ENCODE data around the gene IL3. TPM values are rescaled to one million over a fixed set of nuclear protein-coding genes. Genes with fewer than 3 reads are reported as not detected.

The IL3 gene
- total RNA-seq, 1 donor from 2014 or later: not detected

DNA sequence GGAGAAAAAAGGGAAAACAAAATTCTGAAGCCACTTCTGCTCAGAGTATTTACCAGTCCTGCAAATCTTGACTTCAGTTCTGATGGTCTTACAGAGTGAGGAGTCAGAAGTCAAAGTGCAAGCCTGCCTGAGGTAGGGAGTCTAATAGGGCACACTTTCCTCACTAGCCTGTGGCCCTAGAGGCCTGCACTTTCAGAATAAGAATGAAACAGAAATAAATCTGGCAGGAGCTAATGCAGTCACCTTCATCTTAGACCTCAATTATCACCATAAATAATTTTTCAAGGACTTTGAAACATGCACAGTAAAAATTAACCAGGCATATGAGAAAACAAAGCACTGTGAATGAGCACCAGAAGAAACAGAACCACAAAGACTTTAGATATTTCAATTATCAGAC is 28.3 kb upstream of the IL3 start:
- no peak overlapping the region for H3K4me3 Mint-ChIP-seq (ENCODE audit: unreplicated experiment)
- peaks cover 6% of the 10 kb centered on the region for H3K4me1 Mint-ChIP-seq (ENCODE audit: unreplicated experiment)
- DNase-seq (ENCODE audit: low spot score): no peak
- TF ChIP-seq, protein P1, sequence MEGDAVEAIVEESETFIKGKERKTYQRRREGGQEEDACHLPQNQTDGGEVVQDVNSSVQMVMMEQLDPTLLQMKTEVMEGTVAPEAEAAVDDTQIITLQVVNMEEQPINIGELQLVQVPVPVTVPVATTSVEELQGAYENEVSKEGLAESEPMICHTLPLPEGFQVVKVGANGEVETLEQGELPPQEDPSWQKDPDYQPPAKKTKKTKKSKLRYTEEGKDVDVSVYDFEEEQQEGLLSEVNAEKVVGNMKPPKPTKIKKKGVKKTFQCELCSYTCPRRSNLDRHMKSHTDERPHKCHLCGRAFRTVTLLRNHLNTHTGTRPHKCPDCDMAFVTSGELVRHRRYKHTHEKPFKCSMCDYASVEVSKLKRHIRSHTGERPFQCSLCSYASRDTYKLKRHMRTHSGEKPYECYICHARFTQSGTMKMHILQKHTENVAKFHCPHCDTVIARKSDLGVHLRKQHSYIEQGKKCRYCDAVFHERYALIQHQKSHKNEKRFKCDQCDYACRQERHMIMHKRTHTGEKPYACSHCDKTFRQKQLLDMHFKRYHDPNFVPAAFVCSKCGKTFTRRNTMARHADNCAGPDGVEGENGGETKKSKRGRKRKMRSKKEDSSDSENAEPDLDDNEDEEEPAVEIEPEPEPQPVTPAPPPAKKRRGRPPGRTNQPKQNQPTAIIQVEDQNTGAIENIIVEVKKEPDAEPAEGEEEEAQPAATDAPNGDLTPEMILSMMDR (IDR thresholded peaks at IDR 0.05; ENCODE audit: unreplicated experiment): no peak
- no peaks in the 10 kb centered on the region for H3K36me3 Mint-ChIP-seq (ENCODE audit: low read depth, unreplicated experiment)
- H3K9me3 Mint-ChIP-seq (ENCODE audit: unreplicated experiment): no peaks in the 10 kb centered on the region
- peaks cover 2% of the 10 kb centered on the region for H3K27me3 Mint-ChIP-seq (ENCODE audit: unreplicated experiment)
- no peak overlapping the region for H3K27ac Mint-ChIP-seq (ENCODE audit: unreplicated experiment)

DNA sequence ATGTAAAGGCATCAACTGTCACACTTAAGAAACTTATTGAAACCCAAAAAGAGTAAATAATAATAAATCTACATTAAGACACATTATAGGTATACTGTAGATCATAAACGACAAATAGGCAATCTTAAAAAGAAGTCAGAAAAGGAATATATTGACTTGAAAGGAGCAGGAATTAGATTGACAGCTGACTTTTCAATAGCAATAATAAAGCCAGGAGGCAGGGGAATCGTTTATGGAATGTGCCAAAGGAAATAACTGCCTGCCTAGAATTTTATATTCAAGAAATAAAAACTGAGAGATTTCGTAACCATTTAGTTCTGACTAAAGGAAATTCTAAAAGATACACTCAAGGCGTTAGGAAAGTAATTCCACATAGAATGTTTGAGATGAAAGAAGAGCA is 27.3 kb upstream of the IL3 start:
- Mint-ChIP-seq H3K36me3 (ENCODE audit: low read depth, unreplicated experiment) (no peaks in the 10 kb centered on the region), H3K4me1 (ENCODE audit: unreplicated experiment) (peaks cover 6% of the 10 kb centered on the region), H3K9me3 (ENCODE audit: unreplicated experiment) (no peaks in the 10 kb centered on the region), H3K4me3 (ENCODE audit: unreplicated experiment) (no peak overlapping the region), H3K27ac (ENCODE audit: unreplicated experiment) (no peak overlapping the region), H3K27me3 (ENCODE audit: unreplicated experiment) (peaks cover 2% of the 10 kb centered on the region)
- TF ChIP-seq, protein P1 (IDR thresholded peaks at IDR 0.05; ENCODE audit: unreplicated experiment): no peak
- DNase-seq (ENCODE audit: low spot score): no peak

DNA sequence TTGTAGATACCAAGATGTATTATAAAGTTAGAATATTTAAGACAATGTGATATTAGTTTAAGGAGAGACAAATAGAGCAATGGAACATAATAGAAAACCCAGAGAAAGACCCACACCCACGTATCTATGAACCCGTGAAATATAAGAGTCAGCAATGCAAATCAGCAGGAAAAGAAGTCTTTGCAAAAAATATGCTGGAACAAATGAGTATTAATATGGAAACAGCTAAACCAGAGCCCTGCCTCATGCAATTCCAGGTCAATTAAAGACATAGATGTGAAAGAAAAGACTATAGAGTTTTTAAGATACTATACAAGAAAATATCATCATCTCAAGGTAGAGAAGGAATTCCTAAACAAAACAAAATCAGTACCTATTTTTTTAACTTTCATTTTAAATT is 23.1 kb upstream of the IL3 start:
- H3K4me3 Mint-ChIP-seq (ENCODE audit: unreplicated experiment): no peak overlapping the region
- DNase-seq (ENCODE audit: low spot score): no peak
- H3K9me3 Mint-ChIP-seq (ENCODE audit: unreplicated experiment): no peaks in the 10 kb centered on the region
- no peak overlapping the region for H3K27ac Mint-ChIP-seq (ENCODE audit: unreplicated experiment)
- no peaks in the 10 kb centered on the region for H3K27me3 Mint-ChIP-seq (ENCODE audit: unreplicated experiment)
- no peaks in the 10 kb centered on the region for H3K36me3 Mint-ChIP-seq (ENCODE audit: low read depth, unreplicated experiment)
- TF ChIP-seq, protein P1 (IDR thresholded peaks at IDR 0.05; ENCODE audit: unreplicated experiment): no peak
- H3K4me1 Mint-ChIP-seq (ENCODE audit: unreplicated experiment): no peaks in the 10 kb centered on the region

DNA sequence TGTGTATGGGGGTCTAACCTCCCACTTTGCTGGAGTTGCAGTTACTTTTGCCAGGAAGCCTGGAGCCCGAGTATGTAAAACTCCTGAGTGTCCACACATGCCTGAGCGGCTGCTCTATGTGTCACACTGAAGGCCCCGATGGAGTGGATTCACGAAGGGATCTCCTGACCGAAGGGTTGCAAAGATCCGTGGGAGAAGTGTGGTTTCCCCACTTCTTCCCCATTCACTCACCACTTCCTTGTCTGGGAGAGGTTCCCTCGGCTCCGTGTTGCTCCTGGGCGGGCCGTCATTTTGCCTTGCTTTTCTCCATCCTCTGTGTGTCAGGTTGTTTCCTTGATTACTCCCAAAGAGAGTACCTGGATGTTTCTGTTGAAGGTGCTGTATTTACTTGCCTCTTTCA is 16.2 kb upstream of the IL3 start:
- no peak for DNase-seq (ENCODE audit: low spot score)
- H3K27ac Mint-ChIP-seq (ENCODE audit: unreplicated experiment): no peak overlapping the region
- no peak overlapping the region for H3K4me3 Mint-ChIP-seq (ENCODE audit: unreplicated experiment)
- H3K27me3 Mint-ChIP-seq (ENCODE audit: unreplicated experiment): peaks cover 2% of the 10 kb centered on the region
- TF ChIP-seq, protein P1 (IDR thresholded peaks at IDR 0.05; ENCODE audit: unreplicated experiment): no peak
- H3K9me3 Mint-ChIP-seq (ENCODE audit: unreplicated experiment): no peaks in the 10 kb centered on the region
- H3K4me1 Mint-ChIP-seq (ENCODE audit: unreplicated experiment): no peaks in the 10 kb centered on the region
- no peaks in the 10 kb centered on the region for H3K36me3 Mint-ChIP-seq (ENCODE audit: low read depth, unreplicated experiment)

DNA sequence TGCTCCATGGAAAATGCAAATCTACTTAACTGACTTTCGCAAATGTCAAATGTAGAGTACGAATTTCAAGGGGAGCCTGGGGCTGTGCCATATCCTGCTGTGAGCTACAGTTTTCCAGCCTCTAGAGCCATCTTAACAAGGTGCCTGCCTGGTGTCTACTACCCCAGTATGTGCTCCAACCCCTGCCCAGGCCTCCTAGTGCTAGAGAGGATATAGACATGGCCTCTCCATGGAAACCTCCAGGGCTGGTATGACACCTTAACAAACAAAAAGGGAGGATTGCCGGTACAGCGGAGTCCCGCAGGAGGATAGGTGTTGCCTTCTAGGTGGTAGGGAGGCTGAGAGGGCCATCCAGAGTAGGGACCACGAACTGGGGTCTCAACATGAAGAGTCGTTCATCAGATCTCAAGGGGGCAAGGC is 13.6 kb upstream of the IL3 start:
- no peak for DNase-seq (ENCODE audit: low spot score)
- Mint-ChIP-seq H3K4me1 (ENCODE audit: unreplicated experiment) (no peaks in the 10 kb centered on the region), H3K36me3 (ENCODE audit: low read depth, unreplicated experiment) (no peaks in the 10 kb centered on the region), H3K9me3 (ENCODE audit: unreplicated experiment) (no peaks in the 10 kb centered on the region), H3K4me3 (ENCODE audit: unreplicated experiment) (no peak overlapping the region), H3K27me3 (ENCODE audit: unreplicated experiment) (peaks cover 2% of the 10 kb centered on the region), H3K27ac (ENCODE audit: unreplicated experiment) (no peak overlapping the region)
- TF ChIP-seq, protein P1 (IDR thresholded peaks at IDR 0.05; ENCODE audit: unreplicated experiment): no peak
